C1 segment of cervical spinal cord (tissue), 14 donors: ENCODE data around the gene MT3.
A peak's percentile ranks its signal among the peaks of the same experiment; 100 is the strongest.

Source experiments
- DNase-seq, 14 donors: peaks; one replicate each; lab custom pipeline; 2025; lab: John Stamatoyannopoulos, UW

MT3 gene

DNA sequence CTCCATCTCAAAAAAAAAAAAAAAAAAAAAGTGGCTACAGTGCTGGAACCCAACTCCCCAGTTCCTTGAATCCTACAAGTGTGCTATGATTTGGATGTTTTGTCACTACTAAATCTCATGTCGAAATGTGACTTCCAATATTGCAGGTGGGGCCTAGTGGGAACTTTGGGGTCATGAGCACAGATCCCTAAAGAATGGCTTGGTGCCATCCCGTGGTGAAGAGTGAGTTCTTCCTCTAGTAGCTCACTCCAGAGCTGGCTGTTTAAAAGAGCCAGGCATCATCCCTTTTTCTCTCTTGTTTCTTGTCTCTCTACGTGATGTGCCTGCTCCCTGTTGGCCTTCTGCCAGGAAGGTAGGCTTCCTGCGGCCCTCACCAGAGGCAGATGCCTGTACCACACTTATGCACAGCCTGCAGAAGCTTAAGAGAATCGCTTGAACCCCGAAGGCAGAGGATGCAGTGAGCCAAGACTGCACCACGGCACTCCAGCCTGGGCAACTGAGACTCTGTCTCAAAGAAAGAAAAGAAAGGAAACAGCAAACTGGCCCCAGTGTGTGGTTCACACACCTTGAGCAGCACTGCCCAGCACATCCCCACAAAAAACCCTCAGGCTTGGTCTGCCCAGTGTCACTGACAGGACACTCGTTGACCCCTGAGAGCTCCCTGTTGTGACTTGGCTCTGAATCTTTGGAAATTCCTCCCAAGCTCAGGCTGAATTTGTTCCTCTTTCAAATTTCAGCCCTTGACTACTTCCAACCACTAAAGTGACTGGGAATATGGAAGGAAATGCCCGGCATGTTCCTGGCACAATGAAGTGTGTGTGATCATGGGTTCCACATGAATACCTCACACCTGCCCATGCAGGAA is 39.4 kb downstream of the MT3 start:
- no peak for DNase-seq

DNA sequence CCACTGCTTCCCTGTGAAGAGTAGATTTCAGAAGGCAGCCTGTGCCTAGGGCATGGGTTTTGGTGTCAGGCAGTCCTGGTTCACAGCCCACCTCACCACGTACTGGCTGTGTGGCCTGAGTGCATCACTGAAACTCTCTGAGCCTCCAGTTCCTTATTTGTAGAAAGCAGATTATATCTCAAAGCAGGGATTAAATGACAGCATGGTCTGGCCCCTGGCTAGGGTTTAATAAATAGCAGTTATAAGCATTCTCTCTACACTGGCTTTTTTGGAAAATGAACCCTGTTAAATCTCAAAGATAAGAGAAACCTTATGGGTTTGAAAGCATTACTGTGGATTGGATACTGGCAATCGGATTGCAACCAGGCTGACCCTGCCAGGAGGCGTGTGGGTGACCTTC is 40.2 kb downstream of the MT3 start:
- no peak for DNase-seq

DNA sequence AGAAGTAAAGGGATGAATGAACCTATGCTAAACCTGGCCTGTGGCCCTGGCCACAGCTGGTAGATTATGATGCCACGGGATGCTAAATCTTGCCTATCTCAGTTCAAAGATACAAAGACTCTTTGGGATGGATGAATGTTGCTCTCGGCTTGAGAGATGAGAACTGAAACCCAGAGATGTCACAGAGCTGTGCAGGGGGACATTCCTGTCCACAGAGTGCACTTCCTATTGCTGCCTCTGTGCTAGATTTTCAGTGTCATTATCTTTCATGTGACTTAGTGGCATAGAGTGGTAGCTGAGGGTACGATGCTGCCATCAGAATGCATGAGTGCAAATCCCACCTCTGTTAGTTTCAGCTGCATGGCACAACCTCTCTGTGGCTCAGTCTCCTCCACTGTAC is 40.8 kb downstream of the MT3 start:
- no peak for DNase-seq

DNA sequence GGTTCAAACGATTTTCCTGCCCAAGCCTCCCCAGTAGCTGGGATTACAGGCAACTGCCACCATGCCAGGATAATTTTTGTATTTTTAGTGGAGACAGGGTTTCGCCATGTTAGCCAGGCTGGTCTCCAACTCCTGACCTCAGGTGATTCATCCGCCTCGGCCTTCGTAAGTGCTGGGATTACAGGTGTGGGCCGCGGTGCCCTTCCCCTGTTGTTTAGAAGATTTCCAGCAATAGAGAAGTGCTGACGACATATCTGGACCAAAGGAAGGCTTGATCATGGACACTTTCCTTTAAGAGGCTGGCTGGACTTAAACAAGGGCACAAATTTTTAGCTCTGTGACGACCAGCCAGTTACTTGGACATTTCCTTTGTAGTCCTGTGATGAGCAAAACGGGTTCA is 41.9 kb downstream of the MT3 start:
- DNase-seq: no peak

DNA sequence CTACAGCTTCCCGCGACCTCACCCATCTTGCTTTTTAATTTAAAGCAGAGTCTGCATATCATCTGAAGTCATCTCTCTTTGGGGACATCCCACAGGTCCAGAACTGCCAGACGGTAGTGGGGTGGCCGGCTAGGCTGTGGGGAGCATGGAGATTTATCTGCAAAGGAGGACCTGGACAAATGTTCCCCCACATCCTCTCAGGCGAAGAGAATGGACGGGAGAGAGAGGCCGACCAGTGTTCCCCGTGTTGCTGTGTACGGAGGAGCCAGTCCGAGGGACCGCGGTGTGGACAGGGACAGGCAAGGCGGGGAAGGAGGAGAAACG is 42.5 kb downstream of the MT3 start:
- peak in 1 of 14 donors; percentile 49 for DNase-seq

DNA sequence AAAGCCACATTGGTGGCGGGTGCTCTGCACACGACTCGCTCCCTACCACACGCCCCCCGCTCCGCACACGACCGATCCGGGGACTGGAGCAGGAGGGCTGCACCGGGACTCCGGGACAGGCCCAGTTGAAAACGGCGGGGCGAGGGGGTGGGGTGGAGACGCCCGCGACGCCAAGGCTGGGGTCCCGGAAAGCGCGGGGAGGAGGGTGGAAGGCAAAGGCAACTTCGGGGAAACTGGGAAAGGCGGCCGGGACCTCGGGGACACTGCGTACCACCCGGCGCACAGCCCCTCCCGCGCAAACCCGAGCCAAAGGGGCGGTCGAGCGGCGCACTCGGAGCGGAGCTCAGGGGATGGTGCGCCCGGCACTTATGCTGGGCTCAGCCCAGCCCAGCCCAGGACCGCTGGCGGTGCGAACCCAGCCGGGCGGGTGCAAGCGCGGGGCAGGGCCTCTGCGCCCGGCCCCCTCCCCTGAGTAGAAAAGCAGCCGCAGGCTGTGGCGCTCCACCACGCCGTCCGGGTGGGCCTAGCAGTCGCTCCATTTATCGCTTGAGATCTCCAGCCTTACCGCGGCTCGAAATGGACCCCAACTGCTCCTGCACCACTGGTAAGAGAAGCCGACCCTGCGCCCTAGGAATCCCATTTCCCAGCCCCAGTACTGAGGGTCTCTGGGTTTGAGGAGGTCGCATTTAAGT is 43.0 kb downstream of the MT3 start, which contains the start of gene MT1M:
Gene MT1M (plus strand): TSS at position 504 of the 692 bp plus-strand sequence. CDS start 73 bp downstream, at position 577.
- peak in 10 of 14 donors; percentile 7 to 89 (median 42) for DNase-seq

DNA sequence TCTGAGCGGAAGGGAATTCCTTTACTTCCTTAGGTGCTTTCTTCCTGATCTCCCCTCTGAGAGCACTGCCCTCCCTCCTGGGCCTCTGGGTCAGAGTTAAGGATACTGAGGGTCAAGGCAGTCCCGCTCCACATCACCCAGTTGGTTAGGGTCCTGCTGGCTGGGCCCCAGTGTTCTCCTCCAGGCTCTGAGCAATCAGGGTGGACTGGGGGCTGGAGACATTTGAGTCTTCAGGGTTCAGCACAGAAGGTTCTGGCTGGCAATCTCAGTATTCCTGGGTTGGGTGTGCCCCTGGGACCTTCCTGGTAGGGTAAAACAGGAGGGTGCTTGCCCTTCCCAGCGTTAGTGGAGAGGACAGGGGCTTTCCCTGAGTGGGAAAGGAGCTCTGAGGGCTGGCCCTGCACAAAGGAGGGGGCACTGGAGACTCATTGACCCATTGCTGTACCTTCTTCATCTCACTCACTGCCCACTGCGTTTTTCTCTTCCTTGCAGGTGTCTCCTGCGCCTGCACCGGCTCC is 43.6 kb downstream of the MT3 start:
- no peak for DNase-seq

DNA sequence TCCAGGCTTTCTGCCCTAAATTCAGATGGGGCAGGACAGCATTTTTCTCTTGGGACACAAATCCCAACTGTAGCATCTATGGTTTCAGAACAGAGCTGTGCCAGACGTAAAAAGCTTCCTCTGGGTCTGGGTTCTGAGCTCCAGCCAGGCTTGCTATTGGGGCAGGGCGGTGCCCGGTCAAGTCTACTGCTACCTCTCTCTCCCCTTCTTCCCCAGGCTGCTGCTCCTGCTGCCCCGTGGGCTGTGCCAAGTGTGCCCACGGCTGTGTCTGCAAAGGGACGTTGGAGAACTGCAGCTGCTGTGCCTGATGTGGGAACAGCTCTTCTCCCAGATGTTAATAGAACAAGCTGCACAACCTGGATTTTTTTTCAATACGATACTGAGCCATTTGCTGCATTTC is 44.2 kb downstream of the MT3 start:
- no peak for DNase-seq

DNA sequence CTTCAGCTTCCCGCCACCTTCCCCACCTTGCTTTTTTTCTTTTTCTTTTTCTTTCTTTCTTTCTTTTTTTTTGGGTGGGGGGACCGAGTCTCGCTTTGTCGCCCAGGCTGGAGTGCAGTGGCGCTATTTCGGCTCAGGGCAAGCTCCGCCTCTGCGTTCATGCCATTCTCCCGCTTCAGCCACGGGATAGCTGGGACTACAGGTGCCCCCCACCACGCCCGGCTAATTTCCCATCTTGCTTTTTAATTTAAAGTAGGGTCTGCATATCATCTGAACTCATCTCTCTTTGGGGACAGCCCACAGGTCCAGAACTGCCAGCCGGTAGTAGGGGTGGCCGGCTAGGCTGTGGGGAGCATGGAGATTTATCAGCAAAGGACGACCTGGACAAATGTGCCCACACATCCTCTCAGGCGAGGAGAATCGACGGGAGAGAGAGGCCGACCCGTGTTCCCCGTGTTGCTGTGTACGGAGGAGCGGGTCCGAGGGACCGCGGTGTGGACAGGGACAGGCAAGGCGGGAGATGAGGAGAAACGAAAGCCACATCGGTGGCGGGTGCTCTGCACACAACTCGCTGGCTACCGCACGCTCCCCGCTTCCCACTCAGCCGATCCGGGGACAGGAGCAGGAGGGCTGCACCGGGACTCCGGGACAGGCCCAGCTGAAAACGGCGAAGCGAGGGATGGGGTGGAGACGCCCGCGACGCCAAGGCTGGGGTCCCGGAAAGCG is 45.5 kb downstream of the MT3 start:
- peak in 1 of 14 donors; percentile 54 for DNase-seq

DNA sequence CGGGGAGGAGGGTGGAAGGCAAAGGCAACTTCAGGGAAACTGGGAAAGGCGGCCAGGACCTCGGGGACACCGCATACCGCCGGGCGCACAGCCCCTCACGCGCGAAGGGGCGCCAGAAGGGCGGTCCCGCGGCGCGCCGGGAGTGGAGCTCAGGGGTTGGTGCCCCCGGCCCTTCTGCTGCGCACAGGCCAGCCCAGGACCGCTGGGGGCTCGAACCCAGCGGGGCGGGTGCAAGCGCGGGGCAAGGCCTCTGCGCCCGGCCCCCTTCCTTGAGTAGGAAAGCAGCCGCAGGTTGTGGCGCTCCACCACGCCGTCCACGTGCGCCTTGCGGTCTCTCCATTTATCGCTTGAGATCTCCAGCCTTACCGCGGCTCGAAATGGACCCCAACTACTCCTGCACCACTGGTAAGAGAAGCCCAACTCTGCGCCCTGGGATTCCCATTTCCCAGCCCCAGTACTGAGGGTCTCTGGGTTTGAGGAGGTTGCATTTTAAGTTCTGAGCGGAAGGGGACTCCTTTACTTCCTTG is 46.2 kb downstream of the MT3 start:
- no peak for DNase-seq

DNA sequence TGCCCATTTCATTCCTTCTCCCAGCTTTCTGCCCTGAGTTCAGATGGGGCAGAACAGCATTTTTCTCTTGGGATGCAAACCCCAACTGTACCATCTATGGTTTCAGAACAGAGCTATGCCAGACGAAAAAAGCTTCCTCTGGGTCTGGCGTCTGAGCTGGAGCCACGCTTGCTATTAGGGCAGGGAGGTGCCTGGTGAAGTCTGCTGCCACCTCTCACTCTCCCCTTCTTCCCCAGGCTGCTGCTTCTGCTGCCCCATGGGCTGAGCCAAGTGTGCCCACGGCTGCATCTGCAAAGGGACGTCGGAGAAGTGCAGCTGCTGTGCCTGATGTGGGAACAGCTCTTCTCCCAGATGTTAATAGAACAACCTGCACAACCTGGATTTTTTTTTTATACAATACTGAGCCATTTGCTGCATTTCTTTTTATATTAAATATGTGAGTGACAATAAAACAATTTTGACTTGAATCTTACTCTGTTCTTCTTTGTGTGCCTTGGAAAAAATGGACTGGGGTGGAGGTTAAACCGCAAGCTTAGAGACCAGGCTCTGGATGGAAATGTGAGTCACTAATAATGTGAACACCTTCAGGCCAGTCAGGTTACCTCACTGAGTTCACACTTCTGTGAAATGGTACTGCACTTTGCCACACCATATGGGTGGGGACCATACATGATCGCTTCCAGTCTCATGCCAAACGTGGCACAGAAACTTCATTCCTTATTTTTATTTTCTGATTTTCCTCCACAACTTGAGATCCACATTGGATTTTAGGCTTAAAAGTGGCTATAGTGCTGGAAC is 47.5 kb downstream of the MT3 start:
- DNase-seq: no peak

DNA sequence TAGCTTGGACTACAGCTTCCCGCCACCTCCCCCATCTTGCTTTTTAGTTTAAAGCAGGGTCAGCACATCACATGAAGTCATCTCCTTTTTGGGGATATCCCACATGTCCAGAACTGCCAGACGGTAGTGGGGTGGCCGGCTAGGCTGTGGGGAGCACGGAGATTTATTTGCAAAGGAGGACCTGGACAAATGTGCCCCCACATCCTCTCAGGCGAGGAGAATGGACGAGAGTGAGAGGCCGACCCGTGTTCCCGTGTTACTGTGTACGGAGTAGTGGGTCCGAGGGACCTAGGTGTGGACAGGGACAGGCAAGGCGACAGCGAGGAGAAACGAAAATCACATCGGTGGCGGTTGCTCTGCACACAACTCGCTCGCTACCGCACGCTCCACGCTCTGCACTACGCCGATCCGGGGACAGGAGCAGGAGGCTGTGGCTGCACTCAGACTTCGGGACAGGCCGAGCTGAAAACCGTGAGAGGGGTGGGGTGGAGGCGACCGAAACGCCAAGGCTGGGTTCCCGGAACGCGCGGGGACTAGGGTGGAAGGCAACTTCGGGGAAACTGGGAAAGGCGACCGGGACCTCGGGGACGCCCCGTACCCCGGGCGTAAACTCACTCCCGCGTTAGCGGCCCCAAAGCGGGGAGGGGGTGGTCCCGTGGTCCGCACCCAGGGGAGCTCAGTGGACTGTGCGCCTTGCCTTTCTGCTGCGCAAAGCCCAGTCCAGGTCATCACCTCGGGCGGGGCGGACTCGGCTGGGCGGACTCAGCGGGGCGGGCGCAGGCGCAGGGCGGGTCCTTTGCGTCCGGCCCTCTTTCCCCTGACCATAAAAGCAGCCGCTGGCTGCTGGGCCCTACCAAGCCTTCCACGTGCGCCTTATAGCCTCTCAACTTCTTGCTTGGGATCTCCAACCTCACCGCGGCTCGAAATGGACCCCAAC is 48.8 kb downstream of the MT3 start, which contains the start of gene MT1A:
Gene MT1A (plus strand): TSS at position 853 of the 937 bp plus-strand sequence. CDS start 73 bp downstream, at position 926.
- DNase-seq: peak in 5 of 14 donors; percentile 28 to 73 (median 33)

DNA sequence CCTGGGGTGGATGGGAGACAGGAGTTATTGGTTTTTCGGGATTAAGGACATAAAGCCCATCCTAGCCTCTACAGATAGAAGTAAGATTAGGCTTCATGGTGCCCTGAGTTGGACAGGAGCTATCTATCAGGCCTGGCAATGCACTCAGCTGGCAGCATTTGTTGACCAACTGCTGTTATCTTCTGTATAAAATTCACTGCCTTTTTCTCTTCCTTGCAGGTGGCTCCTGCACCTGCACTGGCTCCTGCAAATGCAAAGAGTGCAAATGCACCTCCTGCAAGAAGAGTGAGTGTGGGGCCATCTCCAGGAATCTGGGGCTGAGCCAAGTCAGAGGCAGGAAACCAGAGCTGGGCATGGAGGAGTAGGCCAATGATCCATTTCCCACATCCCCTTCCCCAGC is 49.7 kb downstream of the MT3 start:
- DNase-seq: no peak

DNA sequence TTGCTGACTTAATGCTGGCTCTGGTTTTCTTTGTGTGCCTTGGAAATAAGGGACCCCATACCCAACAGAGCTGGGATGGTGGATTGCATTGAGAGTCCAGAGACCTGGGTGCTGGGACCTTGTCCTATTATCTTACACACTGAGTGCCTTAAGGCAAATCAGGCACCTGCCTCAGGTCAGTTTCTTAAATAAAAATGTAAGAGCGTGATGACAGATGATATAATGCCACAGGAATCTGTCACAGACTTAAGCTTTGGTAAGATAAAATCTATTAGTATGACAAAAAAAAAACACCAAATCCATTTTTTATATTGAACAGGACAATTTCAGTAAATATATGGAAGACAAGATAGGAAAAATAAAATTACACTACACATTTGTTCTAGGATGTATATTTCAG is 50.7 kb downstream of the MT3 start:
- no peak for DNase-seq
